ENCODE measurements around the gene HTRA3. TPM values are rescaled to one million over a fixed set of nuclear protein-coding genes. Genes with fewer than 3 reads are reported as not detected.

Gene HTRA3
- total RNA-seq, 1 experiment from 2014 or later: not detected

DNA sequence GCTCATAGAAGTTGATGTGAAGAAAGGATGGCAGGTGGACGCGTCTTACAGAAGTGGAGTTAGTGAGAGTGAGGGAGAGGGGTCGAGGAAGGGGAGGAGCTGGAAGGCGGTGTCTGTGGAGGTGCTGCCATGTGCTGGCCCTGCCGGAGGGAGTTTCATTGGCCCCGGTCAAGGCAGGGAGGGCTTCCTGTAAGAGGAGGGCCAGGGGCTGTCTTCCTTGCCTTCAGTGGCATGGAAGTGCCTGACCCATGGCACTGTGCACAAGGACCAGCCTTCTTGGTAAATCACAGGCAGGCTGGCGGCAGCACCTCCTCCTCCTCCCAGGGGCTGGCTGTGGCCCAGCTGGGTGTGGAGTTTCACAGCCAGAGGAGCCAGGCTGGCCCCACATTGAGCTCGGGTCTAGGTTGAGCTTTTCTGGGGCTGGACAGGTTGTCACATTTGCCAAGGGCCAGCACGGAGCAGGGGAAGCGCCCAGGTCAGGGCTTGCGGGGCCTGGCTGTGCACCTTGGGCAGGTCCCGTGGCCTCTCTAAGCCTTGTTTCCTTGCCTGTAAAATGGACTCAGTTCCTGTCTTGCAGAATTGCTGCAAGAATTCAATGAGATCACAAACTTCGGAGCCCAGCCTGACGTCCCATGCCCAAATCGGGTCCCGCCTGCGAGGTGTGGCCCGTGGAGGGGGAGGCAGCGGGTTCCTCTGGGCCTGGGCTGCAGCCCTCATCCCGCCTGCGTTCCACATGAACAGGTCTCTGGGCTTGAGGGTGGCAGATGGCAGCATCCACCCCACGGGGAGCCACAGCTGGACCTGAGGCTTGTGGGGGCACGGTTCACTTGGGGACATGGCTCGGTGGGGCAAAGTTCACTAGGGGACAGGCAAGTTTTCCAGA is 7.0 kb downstream of the HTRA3 start:
- intact Hi-C loops (cut with micrococcal nuclease; ENCODE audit: unreplicated experiment): no loop called here
- TF ChIP-seq, protein P1, sequence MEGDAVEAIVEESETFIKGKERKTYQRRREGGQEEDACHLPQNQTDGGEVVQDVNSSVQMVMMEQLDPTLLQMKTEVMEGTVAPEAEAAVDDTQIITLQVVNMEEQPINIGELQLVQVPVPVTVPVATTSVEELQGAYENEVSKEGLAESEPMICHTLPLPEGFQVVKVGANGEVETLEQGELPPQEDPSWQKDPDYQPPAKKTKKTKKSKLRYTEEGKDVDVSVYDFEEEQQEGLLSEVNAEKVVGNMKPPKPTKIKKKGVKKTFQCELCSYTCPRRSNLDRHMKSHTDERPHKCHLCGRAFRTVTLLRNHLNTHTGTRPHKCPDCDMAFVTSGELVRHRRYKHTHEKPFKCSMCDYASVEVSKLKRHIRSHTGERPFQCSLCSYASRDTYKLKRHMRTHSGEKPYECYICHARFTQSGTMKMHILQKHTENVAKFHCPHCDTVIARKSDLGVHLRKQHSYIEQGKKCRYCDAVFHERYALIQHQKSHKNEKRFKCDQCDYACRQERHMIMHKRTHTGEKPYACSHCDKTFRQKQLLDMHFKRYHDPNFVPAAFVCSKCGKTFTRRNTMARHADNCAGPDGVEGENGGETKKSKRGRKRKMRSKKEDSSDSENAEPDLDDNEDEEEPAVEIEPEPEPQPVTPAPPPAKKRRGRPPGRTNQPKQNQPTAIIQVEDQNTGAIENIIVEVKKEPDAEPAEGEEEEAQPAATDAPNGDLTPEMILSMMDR (IDR thresholded peaks at IDR 0.05; ENCODE audit: unreplicated experiment): no peak
- H3K4me3 Mint-ChIP-seq (ENCODE audit: low read depth, unreplicated experiment): no peak overlapping the region
- H3K36me3 Mint-ChIP-seq (ENCODE audit: insufficient read depth, unreplicated experiment): no peaks in the 10 kb centered on the region
- DNase-seq: no peak
- no TSS peak for BruUV-seq (replicated peaks)
- H3K27me3 Mint-ChIP-seq (ENCODE audit: unreplicated experiment): peaks cover 58% of the 10 kb centered on the region
- no peaks in the 10 kb centered on the region for H3K9me3 Mint-ChIP-seq (ENCODE audit: low read depth, unreplicated experiment)
- no peak overlapping the region for H3K27ac Mint-ChIP-seq (ENCODE audit: unreplicated experiment)
- H3K4me1 Mint-ChIP-seq (ENCODE audit: low read depth, unreplicated experiment): no peaks in the 10 kb centered on the region
- CTCF ChIA-PET: interaction anchor here (1.0 kb wide), 1 partner anchor 34 kb away, joined by 3 read pairs; no protein-coding TSS in a partner anchor

DNA sequence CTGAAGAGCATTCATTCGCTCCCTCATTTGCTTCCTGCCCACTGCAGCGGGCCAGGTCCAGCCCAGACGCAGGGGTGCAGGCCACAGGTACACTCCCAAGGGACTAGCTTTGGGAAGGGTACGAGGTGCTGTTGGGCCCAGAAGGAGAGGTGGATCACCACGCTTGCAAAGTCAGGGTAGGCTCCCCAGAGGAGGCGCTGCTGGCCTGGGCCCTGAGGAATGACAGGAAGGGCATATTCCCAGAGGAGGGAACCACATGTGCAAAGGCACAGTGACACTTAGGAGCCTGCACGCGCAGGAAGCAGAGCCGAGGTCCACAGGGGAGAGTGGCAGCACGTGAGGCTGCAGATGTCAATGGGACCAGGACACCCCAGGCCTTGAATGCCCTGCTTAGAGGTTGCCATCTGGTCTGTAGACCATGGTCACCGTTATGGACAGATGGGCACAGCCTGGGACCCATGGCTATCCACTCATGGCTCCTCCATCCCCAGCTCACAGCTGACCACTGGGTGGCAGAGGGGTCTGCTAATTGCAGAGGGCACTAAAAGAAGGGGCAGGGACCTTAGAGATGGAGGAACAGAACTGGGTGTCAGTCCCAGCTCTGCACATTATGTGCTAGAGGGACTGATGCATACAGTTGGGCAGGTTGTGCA is 7.9 kb downstream of the HTRA3 start:
- no peak overlapping the region for H3K4me3 Mint-ChIP-seq (ENCODE audit: low read depth, unreplicated experiment)
- H3K27me3 Mint-ChIP-seq (ENCODE audit: unreplicated experiment): peaks cover 52% of the 10 kb centered on the region
- no TSS peak for BruUV-seq (replicated peaks)
- no peak overlapping the region for H3K27ac Mint-ChIP-seq (ENCODE audit: unreplicated experiment)
- CTCF ChIA-PET: no interaction called here
- H3K9me3 Mint-ChIP-seq (ENCODE audit: low read depth, unreplicated experiment): no peaks in the 10 kb centered on the region
- H3K4me1 Mint-ChIP-seq (ENCODE audit: low read depth, unreplicated experiment): no peaks in the 10 kb centered on the region
- TF ChIP-seq, protein P1 (IDR thresholded peaks at IDR 0.05; ENCODE audit: unreplicated experiment): no peak
- no peak for DNase-seq
- intact Hi-C loops (cut with micrococcal nuclease; ENCODE audit: unreplicated experiment): no loop called here
- H3K36me3 Mint-ChIP-seq (ENCODE audit: insufficient read depth, unreplicated experiment): no peaks in the 10 kb centered on the region

DNA sequence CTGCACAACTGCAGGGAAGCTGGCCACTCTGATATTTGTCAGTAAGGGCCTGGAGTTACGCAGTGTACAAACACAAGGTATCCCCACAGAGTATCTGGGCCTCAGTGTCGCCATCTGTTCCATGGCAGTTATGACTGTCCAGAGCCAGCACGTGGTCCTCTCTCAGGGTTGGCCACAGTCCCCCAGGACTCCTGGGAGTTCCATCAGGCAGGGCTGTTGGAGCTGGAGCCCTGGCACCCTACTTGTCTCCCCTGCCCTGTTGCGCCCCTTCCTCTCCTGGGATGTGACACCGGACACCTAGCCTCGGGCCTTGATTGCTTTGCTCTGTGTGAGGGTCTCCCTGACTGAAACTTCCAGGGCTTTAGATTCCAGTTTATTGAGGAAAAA is 8.4 kb downstream of the HTRA3 start:
- no peak overlapping the region for H3K27ac Mint-ChIP-seq (ENCODE audit: unreplicated experiment)
- BruUV-seq (replicated peaks): no TSS peak
- CTCF ChIA-PET: no interaction called here
- intact Hi-C loops (cut with micrococcal nuclease; ENCODE audit: unreplicated experiment): no loop called here
- H3K36me3 Mint-ChIP-seq (ENCODE audit: insufficient read depth, unreplicated experiment): no peaks in the 10 kb centered on the region
- no peak overlapping the region for H3K4me3 Mint-ChIP-seq (ENCODE audit: low read depth, unreplicated experiment)
- H3K9me3 Mint-ChIP-seq (ENCODE audit: low read depth, unreplicated experiment): no peaks in the 10 kb centered on the region
- H3K4me1 Mint-ChIP-seq (ENCODE audit: low read depth, unreplicated experiment): no peaks in the 10 kb centered on the region
- H3K27me3 Mint-ChIP-seq (ENCODE audit: unreplicated experiment): peaks cover 54% of the 10 kb centered on the region
- no peak for DNase-seq
- TF ChIP-seq, protein P1 (IDR thresholded peaks at IDR 0.05; ENCODE audit: unreplicated experiment): no peak

DNA sequence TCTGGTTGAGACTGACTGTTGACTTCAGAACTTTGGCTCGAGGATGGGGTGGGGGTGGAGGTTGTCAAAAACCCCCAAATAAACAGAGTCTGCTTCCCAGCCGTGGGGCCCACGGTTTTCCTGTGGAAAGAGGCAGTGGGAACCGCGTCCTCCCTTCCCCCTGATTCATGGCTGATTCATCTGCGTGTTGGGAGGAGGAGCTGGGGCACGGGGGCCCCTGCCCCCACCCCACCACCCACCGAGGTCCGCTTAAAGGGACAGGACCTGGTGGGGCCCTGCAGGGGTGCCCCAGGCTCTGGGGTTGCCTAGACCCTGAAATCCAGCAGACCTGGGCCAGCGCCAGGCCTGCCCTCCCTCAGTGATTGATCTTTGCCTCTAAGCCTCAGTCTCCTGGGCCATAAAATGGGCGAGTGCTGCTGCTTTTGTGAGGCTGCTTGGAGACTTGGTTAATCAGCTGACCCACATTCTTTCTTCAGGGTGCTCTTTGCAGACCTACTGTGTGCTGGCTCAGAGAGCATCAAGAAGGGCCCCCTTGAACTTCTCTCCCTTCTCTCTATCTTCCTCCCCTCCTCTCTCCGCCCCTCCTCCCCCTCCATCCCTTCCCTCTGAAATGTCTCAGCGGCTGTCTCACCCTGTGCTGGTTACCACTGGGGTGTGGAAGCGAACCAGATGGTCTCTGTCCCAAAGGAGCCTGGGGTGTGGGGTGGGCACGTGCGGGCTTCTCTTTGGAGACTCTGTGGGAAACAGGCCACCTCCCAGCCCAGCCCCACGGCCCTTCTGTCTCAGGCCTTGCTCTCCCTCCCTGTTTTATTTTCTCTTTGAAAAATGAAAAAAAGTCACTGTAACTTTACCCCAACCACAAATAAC is 9.1 kb downstream of the HTRA3 start:
- no peak overlapping the region for H3K4me3 Mint-ChIP-seq (ENCODE audit: low read depth, unreplicated experiment)
- no peak for DNase-seq
- H3K9me3 Mint-ChIP-seq (ENCODE audit: low read depth, unreplicated experiment): no peaks in the 10 kb centered on the region
- no peak overlapping the region for H3K27ac Mint-ChIP-seq (ENCODE audit: unreplicated experiment)
- BruUV-seq (replicated peaks): no TSS peak
- no peaks in the 10 kb centered on the region for H3K36me3 Mint-ChIP-seq (ENCODE audit: insufficient read depth, unreplicated experiment)
- H3K4me1 Mint-ChIP-seq (ENCODE audit: low read depth, unreplicated experiment): no peaks in the 10 kb centered on the region
- intact Hi-C loops (cut with micrococcal nuclease; ENCODE audit: unreplicated experiment): no loop called here
- peaks cover 54% of the 10 kb centered on the region for H3K27me3 Mint-ChIP-seq (ENCODE audit: unreplicated experiment)
- TF ChIP-seq, protein P1 (IDR thresholded peaks at IDR 0.05; ENCODE audit: unreplicated experiment): no peak
- CTCF ChIA-PET: no interaction called here

Measured in Calu3 (cell line).